NK-92 (cell line): ENCODE results near the gene DGCR2.
"Not testable (repeated sequence)": the region's sequence is repeated elsewhere in the genome, so short reads cannot be mapped to it uniquely, and the experiment has no call there.

Experiments used
- DNase-seq: peaks from one replicate; lab custom pipeline; 2025; ENCODE audit not compliant: unreplicated experiment; lab: John Stamatoyannopoulos, UW

DGCR2 gene

GRCh38 chr22:19032898-19033567 is 89.2 kb downstream of the DGCR2 start:
- DNase-seq: not testable (repeated sequence)

GRCh38 chr22:19032156-19032785 is 89.9 kb downstream of the DGCR2 start:
- DNase-seq: not testable (repeated sequence)

- DNase-seq: not testable (repeated sequence)
Observed at GRCh38 chr22:19030889-19031252, 91.3 kb downstream of the DGCR2 start.

GRCh38 chr22:19030226-19030888 is 91.9 kb downstream of the DGCR2 start:
- DNase-seq: not testable (repeated sequence)

- not testable (repeated sequence) for DNase-seq
Observed at GRCh38 chr22:19029113-19030103, 92.8 kb downstream of the DGCR2 start.

GRCh38 chr22:19028060-19028455 is 94.2 kb downstream of the DGCR2 start:
- DNase-seq: not testable (repeated sequence)

GRCh38 chr22:19027371-19028059 is 94.7 kb downstream of the DGCR2 start:
- not testable (repeated sequence) for DNase-seq

GRCh38 chr22:19026080-19026479 is 96.1 kb downstream of the DGCR2 start:
- DNase-seq: not testable (repeated sequence)

- DNase-seq: not testable (repeated sequence)
Observed at GRCh38 chr22:19024956-19025489, 97.2 kb downstream of the DGCR2 start.

- DNase-seq: not testable (repeated sequence)
Observed at GRCh38 chr22:19023931-19024330, 98.3 kb downstream of the DGCR2 start.

GRCh38 chr22:19022755-19023154 is 99.5 kb downstream of the DGCR2 start:
- DNase-seq: no peak

- no peak for DNase-seq
Observed at GRCh38 chr22:19019679-19020032, 102.6 kb downstream of the DGCR2 start.

- no peak for DNase-seq
Observed at GRCh38 chr22:19019029-19019678, 103.1 kb downstream of the DGCR2 start.

GRCh38 chr22:19018256-19018655 is 104.0 kb downstream of the DGCR2 start:
- DNase-seq: no peak

- DNase-seq: no peak
Observed at GRCh38 chr22:19016081-19016766, 106.0 kb downstream of the DGCR2 start.

- DNase-seq: no peak
Observed at GRCh38 chr22:19014886-19015285, 107.3 kb downstream of the DGCR2 start.

- DNase-seq: not testable (repeated sequence)
Observed at GRCh38 chr22:19013881-19014598, 108.2 kb downstream of the DGCR2 start.

- not testable (repeated sequence) for DNase-seq
Observed at GRCh38 chr22:19013411-19013810, 108.8 kb downstream of the DGCR2 start.
